ENCODE results near the gene SYNRG. TPM values are rescaled to one million over a fixed set of nuclear protein-coding genes. Genes with fewer than 3 reads are reported as not detected.

Gene SYNRG
- total and polyA plus RNA-seq, 12 donors, result 2.9 to 57.6 (median 40.4) TPM

GRCh38 chr17:37574427-37574826 is 34.8 kb downstream of the SYNRG start:
- ATAC-seq, result no peak
- intact Hi-C loops (cut with DNase I), result no loop called here
- no peak for DNase-seq
- H3K36me3 ChIP-seq, result peaks cover 0 to 100% (median 54%) of the 10 kb centered on the region in 9 donors
- H3K4me3 ChIP-seq, result no peak overlapping the region
- TF ChIP-seq CTCF (IDR thresholded peaks at IDR 0.05), result no peak
- H3K9me3 ChIP-seq, result peaks cover 0 to 15% (median 5%) of the 10 kb centered on the region in 11 donors
- H3K27me3 ChIP-seq, result no peaks in the 10 kb centered on the region
- 93 to 97% methylated on average over 2 of the region's 2 CpGs for WGBS, 2 donors
- H3K27ac ChIP-seq, result no peak overlapping the region
- no peaks in the 10 kb centered on the region for H3K4me1 ChIP-seq

GRCh38 chr17:37571674-37572073 is 37.5 kb downstream of the SYNRG start:
- Histone ChIP-seq H3K27me3 (no peaks in the 10 kb centered on the region), H3K9me3 (peaks cover 0 to 15% (median 5%) of the 10 kb centered on the region in 11 donors), H3K27ac (no peak overlapping the region), H3K4me3 (no peak overlapping the region), H3K4me1 (no peaks in the 10 kb centered on the region), H3K36me3 (peaks cover 0 to 100% (median 63%) of the 10 kb centered on the region in 9 donors)
- DNase-seq (no peak), ATAC-seq (no peak)
- TF ChIP-seq CTCF (IDR thresholded peaks at IDR 0.05), result no peak
- intact Hi-C loops (cut with DNase I), result no loop called here
- WGBS, 2 donors, result 82 to 89% methylated on average over 3 of the region's 3 CpGs

GRCh38 chr17:37570527-37571093 is 38.6 kb downstream of the SYNRG start:
- ATAC-seq (peak in 6 of 8 donors; percentile 51 to 84 (median 72)), DNase-seq (peak; percentile 16 to 29)
- Histone ChIP-seq H3K4me3 (no peak overlapping the region), H3K36me3 (peaks cover 0 to 92% (median 63%) of the 10 kb centered on the region in 9 donors), H3K27ac (no peak overlapping the region), H3K27me3 (no peaks in the 10 kb centered on the region), H3K4me1 (no peaks in the 10 kb centered on the region), H3K9me3 (peaks cover 0 to 15% (median 5%) of the 10 kb centered on the region in 11 donors)
- intact Hi-C loops (cut with DNase I), result no loop called here
- peak in 8 of 9 donors; percentile 18 to 62 (median 53) for TF ChIP-seq CTCF (IDR thresholded peaks at IDR 0.05)
- 83 to 87% methylated on average over 8 of the region's 8 CpGs for WGBS, 2 donors

- intact Hi-C loops (cut with DNase I), result no loop called here
- TF ChIP-seq CTCF (IDR thresholded peaks at IDR 0.05), result no peak
- H3K27ac ChIP-seq, result no peak overlapping the region
- H3K4me1 ChIP-seq, result no peaks in the 10 kb centered on the region
- ATAC-seq (no peak), DNase-seq (no peak)
- no peaks in the 10 kb centered on the region for H3K27me3 ChIP-seq
- WGBS, 2 donors, result 96 to 97% methylated on average over 2 of the region's 2 CpGs
- H3K4me3 ChIP-seq, result no peak overlapping the region
- peaks cover 0 to 89% (median 58%) of the 10 kb centered on the region in 9 donors for H3K36me3 ChIP-seq
- H3K9me3 ChIP-seq, result no peaks in the 10 kb centered on the region
These were observed 40.7 kb downstream of the SYNRG start for GRCh38 chr17:37568350-37569053.
